Measurements from ENCODE around the gene IFT43. TPM values are rescaled to one million over a fixed set of nuclear protein-coding genes. Genes with fewer than 3 reads are reported as not detected.

IFT43 gene
- total and polyA plus RNA-seq, 8 donors: 23.1 to 51.1 (median 42.0) TPM

Other genes starting within 250 kb of the IFT43 start
- gene TGFB3, start 3.8 kb upstream of the IFT43 start, total RNA-seq: 10 to 100 TPM; 34.5 to 83.1 TPM
- gene TGFB3, start 3.8 kb upstream of the IFT43 start, polyA plus RNA-seq (ENCODE audit: insufficient read length in 6 of 6): 100 to 1,000 TPM; 148 to 202 (median 171) TPM
- gene GPATCH2L, start 166.2 kb downstream of the IFT43 start, total RNA-seq: 10 to 100 TPM; 40.0 to 50.5 TPM
- gene GPATCH2L, start 166.2 kb downstream of the IFT43 start, polyA plus RNA-seq (ENCODE audit: insufficient read length in 6 of 6): 10 to 100 TPM; 38.9 to 46.3 (median 42.8) TPM

Data from left lung (tissue), 8 donors.